Adrenal gland (tissue), 5 donors: ENCODE data around the gene DAPK2.

ENCODE experiments used
- POLR2A ChIP-seq, 2 donors: fragments of 450-650 bp; IDR thresholded peaks; one replicate each; pipeline ENCODE4 v1.6.1; 2017; ENCODE audit warnings: antibody characterized with exemption in 2 of 2, mild to moderate bottlenecking in 2 of 2, moderate library complexity in 1 of 2
- TF ChIP-seq, protein P1 (sequence below), 6 experiments: fragments of 450-650 bp in 4 of 6; fragments of 200-600 bp in 2 of 6; sonication (generic) in 1 of 6; IDR thresholded peaks; 1 replicate in 5 of 6; 2 replicates in 1 of 6; pipeline versions ENCODE4 v1.5.1 to v1.8.0; 2016 to 2021; ENCODE audit warnings: antibody characterized with exemption in 6 of 6, mild to moderate bottlenecking in 2 of 6, moderate library complexity in 1 of 6
- donor health status: DM: no; HTN: no; CAD: no.

DNA sequence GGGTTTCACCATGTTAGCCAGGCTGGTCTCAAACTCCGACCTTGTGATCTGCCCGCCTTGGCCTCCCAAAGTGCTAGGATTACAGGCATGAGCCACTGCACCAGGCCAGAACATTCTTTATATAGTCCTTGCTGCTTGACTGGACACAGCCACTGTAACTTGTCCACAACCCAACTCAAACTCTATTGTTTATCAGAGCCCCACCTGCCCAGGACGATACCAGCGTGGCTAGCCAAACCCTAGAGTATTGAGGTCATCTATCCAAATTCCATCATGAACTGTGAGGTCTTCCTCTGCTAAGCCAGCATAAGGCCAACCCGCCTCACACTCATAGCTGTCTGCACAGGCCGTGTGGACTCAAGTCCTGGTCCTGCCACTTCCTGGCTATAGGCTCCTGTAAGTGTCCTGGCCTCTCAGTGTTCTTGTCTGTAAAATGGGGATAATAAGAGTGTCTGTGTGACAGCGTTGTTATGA lies 63.9 kb downstream of the DAPK2 start:
- TF ChIP-seq, protein P1, sequence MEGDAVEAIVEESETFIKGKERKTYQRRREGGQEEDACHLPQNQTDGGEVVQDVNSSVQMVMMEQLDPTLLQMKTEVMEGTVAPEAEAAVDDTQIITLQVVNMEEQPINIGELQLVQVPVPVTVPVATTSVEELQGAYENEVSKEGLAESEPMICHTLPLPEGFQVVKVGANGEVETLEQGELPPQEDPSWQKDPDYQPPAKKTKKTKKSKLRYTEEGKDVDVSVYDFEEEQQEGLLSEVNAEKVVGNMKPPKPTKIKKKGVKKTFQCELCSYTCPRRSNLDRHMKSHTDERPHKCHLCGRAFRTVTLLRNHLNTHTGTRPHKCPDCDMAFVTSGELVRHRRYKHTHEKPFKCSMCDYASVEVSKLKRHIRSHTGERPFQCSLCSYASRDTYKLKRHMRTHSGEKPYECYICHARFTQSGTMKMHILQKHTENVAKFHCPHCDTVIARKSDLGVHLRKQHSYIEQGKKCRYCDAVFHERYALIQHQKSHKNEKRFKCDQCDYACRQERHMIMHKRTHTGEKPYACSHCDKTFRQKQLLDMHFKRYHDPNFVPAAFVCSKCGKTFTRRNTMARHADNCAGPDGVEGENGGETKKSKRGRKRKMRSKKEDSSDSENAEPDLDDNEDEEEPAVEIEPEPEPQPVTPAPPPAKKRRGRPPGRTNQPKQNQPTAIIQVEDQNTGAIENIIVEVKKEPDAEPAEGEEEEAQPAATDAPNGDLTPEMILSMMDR (IDR thresholded peaks at IDR 0.05): no peak
- TF ChIP-seq POLR2A (IDR thresholded peaks at IDR 0.05): no peak
